Adrenal gland (tissue), 5 donors: ENCODE measurements around the gene ARL6IP4.

Experiments used
- POLR2A ChIP-seq, 2 donors: fragments of 450-650 bp; IDR thresholded peaks; one replicate each; pipeline ENCODE4 v1.6.1; 2017; ENCODE audit warnings: antibody characterized with exemption in 2 of 2, mild to moderate bottlenecking in 2 of 2, moderate library complexity in 1 of 2
- TF ChIP-seq, protein P1 (sequence below), 6 experiments: fragments of 450-650 bp in 4 of 6; fragments of 200-600 bp in 2 of 6; sonication (generic) in 1 of 6; IDR thresholded peaks; 1 replicate in 5 of 6; 2 replicates in 1 of 6; pipeline versions ENCODE4 v1.5.1 to v1.8.0; 2016 to 2021; ENCODE audit warnings: antibody characterized with exemption in 6 of 6, mild to moderate bottlenecking in 2 of 6, moderate library complexity in 1 of 6
- donor health status: DM: no; HTN: no; CAD: no.

DNA sequence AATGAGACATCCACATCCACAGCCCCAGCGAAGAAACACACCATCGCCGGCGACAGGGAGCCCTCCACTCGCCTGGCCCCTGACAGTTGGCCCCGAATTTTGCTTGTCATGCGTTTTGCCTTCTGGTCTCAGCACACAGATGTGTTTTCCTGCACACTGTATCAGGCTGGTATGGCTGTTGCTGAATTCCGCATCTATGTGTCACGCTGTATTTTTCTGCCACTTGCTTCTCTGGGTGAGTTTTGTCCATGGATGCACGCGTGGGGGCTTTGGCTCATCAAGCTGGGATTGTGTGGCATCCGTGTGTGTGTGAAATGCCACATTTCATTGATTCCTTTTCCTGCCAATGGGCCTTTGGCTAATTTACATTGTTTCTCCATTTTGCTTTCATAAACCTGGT lies 26.5 kb downstream of the ARL6IP4 start:
- no peak for TF ChIP-seq POLR2A (IDR thresholded peaks at IDR 0.05)
- TF ChIP-seq, protein P1, sequence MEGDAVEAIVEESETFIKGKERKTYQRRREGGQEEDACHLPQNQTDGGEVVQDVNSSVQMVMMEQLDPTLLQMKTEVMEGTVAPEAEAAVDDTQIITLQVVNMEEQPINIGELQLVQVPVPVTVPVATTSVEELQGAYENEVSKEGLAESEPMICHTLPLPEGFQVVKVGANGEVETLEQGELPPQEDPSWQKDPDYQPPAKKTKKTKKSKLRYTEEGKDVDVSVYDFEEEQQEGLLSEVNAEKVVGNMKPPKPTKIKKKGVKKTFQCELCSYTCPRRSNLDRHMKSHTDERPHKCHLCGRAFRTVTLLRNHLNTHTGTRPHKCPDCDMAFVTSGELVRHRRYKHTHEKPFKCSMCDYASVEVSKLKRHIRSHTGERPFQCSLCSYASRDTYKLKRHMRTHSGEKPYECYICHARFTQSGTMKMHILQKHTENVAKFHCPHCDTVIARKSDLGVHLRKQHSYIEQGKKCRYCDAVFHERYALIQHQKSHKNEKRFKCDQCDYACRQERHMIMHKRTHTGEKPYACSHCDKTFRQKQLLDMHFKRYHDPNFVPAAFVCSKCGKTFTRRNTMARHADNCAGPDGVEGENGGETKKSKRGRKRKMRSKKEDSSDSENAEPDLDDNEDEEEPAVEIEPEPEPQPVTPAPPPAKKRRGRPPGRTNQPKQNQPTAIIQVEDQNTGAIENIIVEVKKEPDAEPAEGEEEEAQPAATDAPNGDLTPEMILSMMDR (IDR thresholded peaks at IDR 0.05), result no peak
